Neural cell (in vitro differentiated cells): ENCODE results near the gene WIPF2. TPM values are rescaled to one million over a fixed set of nuclear protein-coding genes. Genes with fewer than 3 reads are reported as not detected.

ENCODE experiments used
- H2AFZ ChIP-seq: fragments of 200-600, 300-800 bp; sonication (generic), shearing (Covaris generic); 2 replicates; pipeline ENCODE4 v1.6.0; 2014; ENCODE audit warnings: low read depth, mild to moderate bottlenecking, antibody characterized with exemption, low read length, moderate library complexity
- H3F3A ChIP-seq: fragments of 200-600 bp; shearing (Covaris generic); 2 replicates; pipeline ENCODE4 v1.6.1; 2016; ENCODE audit warnings: mild to moderate bottlenecking, moderate library complexity, mixed read lengths, antibody characterized with exemption, low read length; ENCODE audit not compliant: insufficient read depth, poor library complexity, severe bottlenecking
- H3K27ac ChIP-seq: fragments of 200-600, 300-800 bp; sonication (generic), shearing (Covaris generic); 2 replicates; pipeline ENCODE4 v1.5.1; 2014; ENCODE audit warnings: mild to moderate bottlenecking, low read length, moderate library complexity
- H3K27me3 ChIP-seq: fragments of 300-800, 200-600 bp; sonication (generic), shearing (Covaris generic); 2 replicates; pipeline ENCODE4 v1.6.0; 2014; ENCODE audit warnings: mild to moderate bottlenecking, low read depth, low read length, moderate library complexity; ENCODE audit not compliant: insufficient read depth
- H3K36me3 ChIP-seq: fragments of 300-800, 200-600 bp; sonication (generic), shearing (Covaris generic); 2 replicates; pipeline ENCODE4 v1.5.1; 2014; ENCODE audit warnings: mild to moderate bottlenecking, antibody characterized with exemption, low read length, moderate library complexity; ENCODE audit not compliant: insufficient read depth
- H3K4me2 ChIP-seq: fragments of 300-800, 200-600 bp; sonication (generic), shearing (Covaris generic); 2 replicates; pipeline ENCODE4 v1.6.0; 2014; ENCODE audit warnings: mild to moderate bottlenecking, low read length
- H3K4me3 ChIP-seq: fragments of 300-800, 200-600 bp; sonication (generic), shearing (Covaris generic); 2 replicates; pipeline ENCODE4 v1.5.1; 2014; ENCODE audit warnings: mild to moderate bottlenecking, low read length, moderate library complexity
- H3K79me2 ChIP-seq: fragments of 200-600 bp; shearing (Covaris generic); replicated peaks from 2 replicates; pipeline ENCODE4 v1.6.0; 2014; ENCODE audit warnings: mild to moderate bottlenecking, low read length, moderate library complexity; ENCODE audit not compliant: insufficient read depth
- H3K9ac ChIP-seq: fragments of 300-800, 200-600 bp; sonication (generic), shearing (Covaris generic); 2 replicates; pipeline ENCODE4 v1.6.1; 2016; ENCODE audit warnings: mild to moderate bottlenecking, low read length, mixed read lengths
- H3K9me2 ChIP-seq: fragments of 200-600 bp; shearing (Covaris generic); 2 replicates; pipeline ENCODE4 v1.6.1; 2016; ENCODE audit warnings: mild to moderate bottlenecking, low read length, mixed read lengths; ENCODE audit not compliant: insufficient read depth
- H3K9me3 ChIP-seq: fragments of 200-600, 300-800 bp; sonication (generic), shearing (Covaris generic); 2 replicates; pipeline ENCODE4 v1.6.1; 2016; ENCODE audit warnings: mild to moderate bottlenecking, mixed run types, low read length, moderate library complexity, mixed read lengths
- H4K20me1 ChIP-seq: fragments of 200-600 bp; shearing (Covaris generic); 2 replicates; pipeline ENCODE4 v1.6.1; 2016; ENCODE audit warnings: mild to moderate bottlenecking, mixed run types; ENCODE audit not compliant: insufficient read depth
- CTCF ChIP-seq: fragments of 450-650 bp; IDR thresholded peaks from 2 replicates; pipeline ENCODE4 v1.5.1; 2014; ENCODE audit warnings: antibody characterized with exemption, mild to moderate bottlenecking, moderate library complexity; ENCODE audit not compliant: poor library complexity, severe bottlenecking
- EP300 ChIP-seq: fragments of 450-650 bp; conservative IDR thresholded peaks from 2 replicates; pipeline ENCODE4 v1.6.1; 2014; ENCODE audit warnings: antibody characterized with exemption, mild to moderate bottlenecking, moderate library complexity; ENCODE audit not compliant: poor library complexity, severe bottlenecking
- EZH2 ChIP-seq: fragments of 200-600, 300-800 bp; shearing (Covaris generic), sonication (generic); IDR thresholded peaks from 2 replicates; pipeline ENCODE4 v1.6.1; 2014; ENCODE audit warnings: antibody characterized with exemption, low read length, borderline replicate concordance, mild to moderate bottlenecking; ENCODE audit not compliant: insufficient read depth, poor library complexity, severe bottlenecking
- MXI1 ChIP-seq: fragments of 450-650 bp; conservative IDR thresholded peaks from 2 replicates; pipeline ENCODE4 v1.6.1; 2014; ENCODE audit warnings: antibody characterized with exemption, mild to moderate bottlenecking; ENCODE audit not compliant: poor library complexity, severe bottlenecking
- POLR2AphosphoS5 ChIP-seq: IDR thresholded peaks from 2 replicates; pipeline ENCODE4 v1.6.1; 2012
- RAD21 ChIP-seq: fragments of 450-650 bp; conservative IDR thresholded peaks from 2 replicates; pipeline ENCODE4 v1.6.1; 2014; ENCODE audit warnings: antibody characterized with exemption, mild to moderate bottlenecking, moderate library complexity
- REST ChIP-seq: IDR thresholded peaks from 2 replicates; pipeline ENCODE4 v1.6.1; 2012; ENCODE audit warnings: borderline replicate concordance
- SMC3 ChIP-seq: fragments of 450-650 bp; conservative IDR thresholded peaks from 2 replicates; pipeline ENCODE4 v1.6.1; 2014; ENCODE audit warnings: antibody characterized with exemption, mild to moderate bottlenecking, moderate library complexity; ENCODE audit not compliant: poor library complexity
- TAF1 ChIP-seq: IDR thresholded peaks from 2 replicates; pipeline ENCODE4 v1.6.1; 2012; ENCODE audit warnings: low read depth
- polyA plus RNA-seq: library from polyadenylated mRNA; depleted of rRNA; stranded (reverse); fragments of >200 nt; gene quantifications from 2 replicates; pipeline ENCODE4 v1.2.3, GENCODE V29; 2014

WIPF2 gene
- polyA plus RNA-seq, 1 donor from 2014 or later, result 11.5 TPM

DNA sequence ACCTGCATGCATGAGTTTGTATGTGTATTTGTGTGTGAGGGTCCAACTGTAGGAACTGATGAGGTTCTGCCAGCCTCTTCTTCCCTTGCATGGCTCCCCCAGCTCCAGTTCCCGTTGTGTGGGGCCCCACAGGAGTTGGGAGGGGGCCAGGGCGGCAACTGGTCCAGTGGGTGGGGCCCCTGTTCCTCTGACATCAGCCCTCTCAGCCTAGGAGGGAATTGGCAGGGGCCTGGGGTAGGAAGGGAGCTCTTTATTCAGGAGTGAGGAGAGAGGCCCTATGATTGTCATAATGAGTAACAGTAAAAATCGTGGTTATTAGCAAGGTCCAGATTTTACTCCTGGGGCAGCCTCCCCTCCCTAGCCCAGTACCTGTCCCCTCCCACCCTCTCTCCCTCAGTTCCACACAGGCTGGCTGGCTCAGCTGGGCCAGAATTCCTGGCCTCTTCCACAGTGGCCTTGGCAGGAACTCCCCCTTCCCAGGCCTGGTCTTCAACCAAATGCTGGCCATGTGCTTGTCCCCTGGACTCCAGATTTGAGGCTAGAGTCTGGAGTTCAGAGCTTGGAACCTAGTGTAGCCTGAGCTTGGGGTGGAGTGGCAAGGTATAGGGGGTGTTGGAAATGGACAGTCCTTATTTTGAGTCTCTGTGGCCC is 108.8 kb downstream of the WIPF2 start:
- H3K27me3 ChIP-seq, result no peaks in the 10 kb centered on the region
- no peaks in the 10 kb centered on the region for H4K20me1 ChIP-seq
- H2AFZ ChIP-seq, result no peak overlapping the region
- H3K27ac ChIP-seq, result no peak overlapping the region
- no peak overlapping the region for H3K4me3 ChIP-seq
- H3K9ac ChIP-seq, result no peak overlapping the region
- H3K79me2 ChIP-seq, result no peaks in the 10 kb centered on the region
- H3K4me2 ChIP-seq, result no peak overlapping the region
- no peaks in the 10 kb centered on the region for H3K9me3 ChIP-seq
- H3K9me2 ChIP-seq, result no peaks in the 10 kb centered on the region
- no peaks in the 10 kb centered on the region for H3K36me3 ChIP-seq
- TF ChIP-seq REST (no peak), EZH2 (no peak), SMC3 (no peak), POLR2AphosphoS5 (no peak), MXI1 (no peak), CTCF (no peak), TAF1 (no peak), RAD21 (no peak), EP300 (no peak)
- no peaks in the 10 kb centered on the region for H3F3A ChIP-seq

- Histone ChIP-seq H3K4me2 (no peak overlapping the region), H3K9me3 (no peaks in the 10 kb centered on the region), H3K9me2 (no peaks in the 10 kb centered on the region), H3K9ac (no peak overlapping the region), H3F3A (no peaks in the 10 kb centered on the region), H3K27ac (no peak overlapping the region), H3K4me3 (no peak overlapping the region), H4K20me1 (no peaks in the 10 kb centered on the region), H3K27me3 (no peaks in the 10 kb centered on the region), H3K36me3 (no peaks in the 10 kb centered on the region), H2AFZ (no peak overlapping the region), H3K79me2 (no peaks in the 10 kb centered on the region)
- TF ChIP-seq RAD21 (no peak), SMC3 (no peak), POLR2AphosphoS5 (no peak), EZH2 (no peak), TAF1 (no peak), EP300 (no peak), CTCF (no peak), MXI1 (no peak), REST (no peak)
Measured at GRCh38 chr17:40328386-40328766, 109.3 kb downstream of the WIPF2 start.
